ENCODE results near the gene MYCBP. TPM values are rescaled to one million over a fixed set of nuclear protein-coding genes. Genes with fewer than 3 reads are reported as not detected.
A peak's percentile ranks its signal among the peaks of the same experiment; 100 is the strongest.

MYCBP gene
- total and polyA plus RNA-seq, 2 of the 13 experiments (the other 11 are each of a cell fraction or from before 2014, with no cell fraction given), result 11.4 to 30.4 TPM

- TF ChIP-seq ZNF138 (CRISPR knock-in tag; IDR thresholded peaks at IDR 0.05; ENCODE audit: low read depth) (no peak), AKNA (CRISPR knock-in tag; IDR thresholded peaks at IDR 0.05; ENCODE audit: borderline replicate concordance) (no peak), MAFF (IDR thresholded peaks at IDR 0.05; ENCODE audit: low read depth, low read length) (no peak), ZNF24 (IDR thresholded peaks at IDR 0.05) (no peak), ZFP36 (IDR thresholded peaks at IDR 0.05; ENCODE audit: borderline replicate concordance, low read depth, low read length, partially characterized antibody) (no peak), TBX3 (IDR thresholded peaks at IDR 0.05; ENCODE audit: borderline replicate concordance) (no peak), ZNF230 (CRISPR knock-in tag; IDR thresholded peaks at IDR 0.05) (peak; percentile 24; the same call in 1 of the 2 replicates), CBX2 (IDR thresholded peaks at IDR 0.05; ENCODE audit: low read depth, low read length) (no peak), CBX2 (CRISPR knock-in tag; IDR thresholded peaks at IDR 0.05; ENCODE audit: low read depth) (no peak), ZNF17 (CRISPR knock-in tag; IDR thresholded peaks at IDR 0.05) (no peak), ZEB1 (IDR thresholded peaks at IDR 0.05; ENCODE audit: insufficient replicate concordance, low read depth) (peak; percentile 14)
- TF ChIP-seq, protein P1, sequence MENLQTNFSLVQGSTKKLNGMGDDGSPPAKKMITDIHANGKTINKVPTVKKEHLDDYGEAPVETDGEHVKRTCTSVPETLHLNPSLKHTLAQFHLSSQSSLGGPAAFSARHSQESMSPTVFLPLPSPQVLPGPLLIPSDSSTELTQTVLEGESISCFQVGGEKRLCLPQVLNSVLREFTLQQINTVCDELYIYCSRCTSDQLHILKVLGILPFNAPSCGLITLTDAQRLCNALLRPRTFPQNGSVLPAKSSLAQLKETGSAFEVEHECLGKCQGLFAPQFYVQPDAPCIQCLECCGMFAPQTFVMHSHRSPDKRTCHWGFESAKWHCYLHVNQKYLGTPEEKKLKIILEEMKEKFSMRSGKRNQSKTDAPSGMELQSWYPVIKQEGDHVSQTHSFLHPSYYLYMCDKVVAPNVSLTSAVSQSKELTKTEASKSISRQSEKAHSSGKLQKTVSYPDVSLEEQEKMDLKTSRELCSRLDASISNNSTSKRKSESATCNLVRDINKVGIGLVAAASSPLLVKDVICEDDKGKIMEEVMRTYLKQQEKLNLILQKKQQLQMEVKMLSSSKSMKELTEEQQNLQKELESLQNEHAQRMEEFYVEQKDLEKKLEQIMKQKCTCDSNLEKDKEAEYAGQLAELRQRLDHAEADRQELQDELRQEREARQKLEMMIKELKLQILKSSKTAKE (CRISPR knock-in tag; IDR thresholded peaks at IDR 0.05; ENCODE audit: borderline replicate concordance), result no peak; the same call in 1 of the 2 replicates
- TF ChIP-seq, protein P2, sequence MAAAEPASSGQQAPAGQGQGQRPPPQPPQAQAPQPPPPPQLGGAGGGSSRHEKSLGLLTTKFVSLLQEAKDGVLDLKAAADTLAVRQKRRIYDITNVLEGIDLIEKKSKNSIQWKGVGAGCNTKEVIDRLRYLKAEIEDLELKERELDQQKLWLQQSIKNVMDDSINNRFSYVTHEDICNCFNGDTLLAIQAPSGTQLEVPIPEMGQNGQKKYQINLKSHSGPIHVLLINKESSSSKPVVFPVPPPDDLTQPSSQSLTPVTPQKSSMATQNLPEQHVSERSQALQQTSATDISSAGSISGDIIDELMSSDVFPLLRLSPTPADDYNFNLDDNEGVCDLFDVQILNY (CRISPR knock-in tag; conservative IDR thresholded peaks at IDR 0.05), result no peak
- TF ChIP-seq, protein P3, sequence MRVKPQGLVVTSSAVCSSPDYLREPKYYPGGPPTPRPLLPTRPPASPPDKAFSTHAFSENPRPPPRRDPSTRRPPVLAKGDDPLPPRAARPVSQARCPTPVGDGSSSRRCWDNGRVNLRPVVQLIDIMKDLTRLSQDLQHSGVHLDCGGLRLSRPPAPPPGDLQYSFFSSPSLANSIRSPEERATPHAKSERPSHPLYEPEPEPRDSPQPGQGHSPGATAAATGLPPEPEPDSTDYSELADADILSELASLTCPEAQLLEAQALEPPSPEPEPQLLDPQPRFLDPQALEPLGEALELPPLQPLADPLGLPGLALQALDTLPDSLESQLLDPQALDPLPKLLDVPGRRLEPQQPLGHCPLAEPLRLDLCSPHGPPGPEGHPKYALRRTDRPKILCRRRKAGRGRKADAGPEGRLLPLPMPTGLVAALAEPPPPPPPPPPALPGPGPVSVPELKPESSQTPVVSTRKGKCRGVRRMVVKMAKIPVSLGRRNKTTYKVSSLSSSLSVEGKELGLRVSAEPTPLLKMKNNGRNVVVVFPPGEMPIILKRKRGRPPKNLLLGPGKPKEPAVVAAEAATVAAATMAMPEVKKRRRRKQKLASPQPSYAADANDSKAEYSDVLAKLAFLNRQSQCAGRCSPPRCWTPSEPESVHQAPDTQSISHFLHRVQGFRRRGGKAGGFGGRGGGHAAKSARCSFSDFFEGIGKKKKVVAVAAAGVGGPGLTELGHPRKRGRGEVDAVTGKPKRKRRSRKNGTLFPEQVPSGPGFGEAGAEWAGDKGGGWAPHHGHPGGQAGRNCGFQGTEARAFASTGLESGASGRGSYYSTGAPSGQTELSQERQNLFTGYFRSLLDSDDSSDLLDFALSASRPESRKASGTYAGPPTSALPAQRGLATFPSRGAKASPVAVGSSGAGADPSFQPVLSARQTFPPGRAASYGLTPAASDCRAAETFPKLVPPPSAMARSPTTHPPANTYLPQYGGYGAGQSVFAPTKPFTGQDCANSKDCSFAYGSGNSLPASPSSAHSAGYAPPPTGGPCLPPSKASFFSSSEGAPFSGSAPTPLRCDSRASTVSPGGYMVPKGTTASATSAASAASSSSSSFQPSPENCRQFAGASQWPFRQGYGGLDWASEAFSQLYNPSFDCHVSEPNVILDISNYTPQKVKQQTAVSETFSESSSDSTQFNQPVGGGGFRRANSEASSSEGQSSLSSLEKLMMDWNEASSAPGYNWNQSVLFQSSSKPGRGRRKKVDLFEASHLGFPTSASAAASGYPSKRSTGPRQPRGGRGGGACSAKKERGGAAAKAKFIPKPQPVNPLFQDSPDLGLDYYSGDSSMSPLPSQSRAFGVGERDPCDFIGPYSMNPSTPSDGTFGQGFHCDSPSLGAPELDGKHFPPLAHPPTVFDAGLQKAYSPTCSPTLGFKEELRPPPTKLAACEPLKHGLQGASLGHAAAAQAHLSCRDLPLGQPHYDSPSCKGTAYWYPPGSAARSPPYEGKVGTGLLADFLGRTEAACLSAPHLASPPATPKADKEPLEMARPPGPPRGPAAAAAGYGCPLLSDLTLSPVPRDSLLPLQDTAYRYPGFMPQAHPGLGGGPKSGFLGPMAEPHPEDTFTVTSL (CRISPR knock-in tag; IDR thresholded peaks at IDR 0.05; ENCODE audit: borderline replicate concordance), result no peak
Measured at GRCh38 chr1:38873027-38873969, at the start of gene MYCBP (continued).

All from HepG2 (cell line).